ENCODE measurements around the gene RGCC.

GRCh38 chr13:41409611-41410010 is 47.7 kb upstream of the RGCC start:
- TF ChIP-seq CTCF (IDR thresholded peaks at IDR 0.05; ENCODE audit: poor library complexity, severe bottlenecking) (no peak), EZH2 (IDR thresholded peaks at IDR 0.05; ENCODE audit: borderline replicate concordance, insufficient read depth, low read length, poor library complexity, severe bottlenecking) (no peak), RAD21 (conservative IDR thresholded peaks at IDR 0.05) (no peak)
